IgD-negative memory B cell (primary cell): ENCODE data around the gene HTRA3. TPM values are rescaled to one million over a fixed set of nuclear protein-coding genes. Genes with fewer than 3 reads are reported as not detected.

ENCODE experiments used
- H3K27ac Mint-ChIP-seq, 3 donors: one replicate each; pipeline ENCODE4 v1.8.0; 2020 to 2022; ENCODE audit warnings: mild to moderate bottlenecking in 3 of 3, mixed read lengths in 3 of 3, moderate library complexity in 1 of 3
- H3K27me3 Mint-ChIP-seq: one replicate; pipeline ENCODE4 v1.8.0; 2021; ENCODE audit warnings: mixed read lengths
- H3K36me3 Mint-ChIP-seq: one replicate; pipeline ENCODE4 v1.8.0; 2020; ENCODE audit warnings: mild to moderate bottlenecking, mixed read lengths
- H3K4me1 Mint-ChIP-seq, 3 donors: one replicate each; pipeline ENCODE4 v1.8.0; 2020 to 2022; ENCODE audit warnings: mixed read lengths in 3 of 3, mild to moderate bottlenecking in 1 of 3
- H3K4me3 Mint-ChIP-seq, 4 donors: one replicate each; pipeline ENCODE4 v1.8.0; 2020 to 2022; ENCODE audit warnings: mild to moderate bottlenecking in 4 of 4, mixed read lengths in 4 of 4, moderate library complexity in 3 of 4
- H3K9me3 Mint-ChIP-seq, 3 donors: one replicate each; pipeline ENCODE4 v1.8.0; 2020 to 2021; ENCODE audit warnings: mixed read lengths in 3 of 3, mild to moderate bottlenecking in 1 of 3
- polyA plus RNA-seq: library from polyadenylated mRNA; unstranded; fragments of 300-500 nt; fragmentation: Illumina TruSeq; gene quantifications from one replicate; pipeline ENCODE4 v1.2.3, GENCODE V29; 2021

HTRA3 gene
- polyA plus RNA-seq, 1 donor from 2014 or later = not detected

DNA sequence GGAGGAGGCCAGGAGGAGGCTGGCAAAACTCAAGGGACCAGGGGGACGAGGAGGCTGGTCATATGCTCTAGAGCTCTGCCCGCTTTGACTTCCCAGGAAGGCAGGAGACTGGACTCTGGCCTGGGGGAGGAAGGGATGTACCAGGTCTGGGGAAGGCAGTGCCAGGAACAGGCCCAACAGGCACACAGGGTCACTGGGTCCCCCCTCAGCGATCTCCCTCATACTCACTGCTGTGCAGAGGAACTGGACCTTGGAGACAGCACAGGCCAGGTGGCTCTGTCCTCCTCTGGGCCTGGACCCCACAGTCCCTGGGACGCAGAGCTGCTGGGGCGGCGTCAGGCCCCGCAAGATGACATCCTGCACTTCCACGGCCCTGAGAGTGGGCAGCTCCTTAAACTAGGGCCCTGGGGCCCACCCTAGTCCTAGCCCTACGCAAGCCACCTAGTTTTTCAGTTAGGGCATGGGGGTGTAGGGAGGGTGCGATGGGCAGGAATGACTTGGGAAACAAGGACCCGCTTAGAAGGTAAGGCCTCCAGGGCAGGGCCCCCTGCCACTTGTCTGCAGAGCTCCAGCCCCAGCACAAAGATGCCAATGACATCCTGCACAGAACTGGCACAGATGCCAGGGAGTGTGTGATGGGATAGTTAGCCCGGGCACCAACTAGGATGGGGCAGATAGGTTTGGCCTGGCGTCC is 59.5 kb downstream of the HTRA3 start:
- Mint-ChIP-seq H3K27me3 (peaks cover 7% of the 10 kb centered on the region), H3K4me1 (no peaks in the 10 kb centered on the region), H3K36me3 (no peaks in the 10 kb centered on the region), H3K9me3 (peaks cover 0 to 9% (median 0%) of the 10 kb centered on the region in 3 donors), H3K4me3 (no peak overlapping the region), H3K27ac (no peak overlapping the region)

DNA sequence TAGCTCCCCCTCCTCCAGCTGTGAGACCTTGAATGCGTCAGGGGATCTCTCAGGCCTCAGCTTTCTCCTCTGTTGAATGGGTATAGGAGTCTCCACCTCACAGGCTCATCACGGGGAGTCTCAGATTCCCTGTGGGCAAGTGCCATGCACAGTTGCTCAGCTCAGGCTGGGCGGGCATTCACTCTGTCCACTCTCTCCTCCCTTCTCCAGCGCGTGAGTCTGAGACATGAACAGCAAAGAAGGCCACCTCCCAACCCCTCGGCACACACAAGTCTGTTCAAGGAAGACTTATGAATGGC is 60.0 kb downstream of the HTRA3 start:
- H3K27ac Mint-ChIP-seq = no peak overlapping the region
- no peaks in the 10 kb centered on the region for H3K36me3 Mint-ChIP-seq
- peaks cover 0 to 9% (median 0%) of the 10 kb centered on the region in 3 donors for H3K9me3 Mint-ChIP-seq
- H3K4me1 Mint-ChIP-seq = no peaks in the 10 kb centered on the region
- no peak overlapping the region for H3K4me3 Mint-ChIP-seq
- H3K27me3 Mint-ChIP-seq = peaks cover 4% of the 10 kb centered on the region

DNA sequence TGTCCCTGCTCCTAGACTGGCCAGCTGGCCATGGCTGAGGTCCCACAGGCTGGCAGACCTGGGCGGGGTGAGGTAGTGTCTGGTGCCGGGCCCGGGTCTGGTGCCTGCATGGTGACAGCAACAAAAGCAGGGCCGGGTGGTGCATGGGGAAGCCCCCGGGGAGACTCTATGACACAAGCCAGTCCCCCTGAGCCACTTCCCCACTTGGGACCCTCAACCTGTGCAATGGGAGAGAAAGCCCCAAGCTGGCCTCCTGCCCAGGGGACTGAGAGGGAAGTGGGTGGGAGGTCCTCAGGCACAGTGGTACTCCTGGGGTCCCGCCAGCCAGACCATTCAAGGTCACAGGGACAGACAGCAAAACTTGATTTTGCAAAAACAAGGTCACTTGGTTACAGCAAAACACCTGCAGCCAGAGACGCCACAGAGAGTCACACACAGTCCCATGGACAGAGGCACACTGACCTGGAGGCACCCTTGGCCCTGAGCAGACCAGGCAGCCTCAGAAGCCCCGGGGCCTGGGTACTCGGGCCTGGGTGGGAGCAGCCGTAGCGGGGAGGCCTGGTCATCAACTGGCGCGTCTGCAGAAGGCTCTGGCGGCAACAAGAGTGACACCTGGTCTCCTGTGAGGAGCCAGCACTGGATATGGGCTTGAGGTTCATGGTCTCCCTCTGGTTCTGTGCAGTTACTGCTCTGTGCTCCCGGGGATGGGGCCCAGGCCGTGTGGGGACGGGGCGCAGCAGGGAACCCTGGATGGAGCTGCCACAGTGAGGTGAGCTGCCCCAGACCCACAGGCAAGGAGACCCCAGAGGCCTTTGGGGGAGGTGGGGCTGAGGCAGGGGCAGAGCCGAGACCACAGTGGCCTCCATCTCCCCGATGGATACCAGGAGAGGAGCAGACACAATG is 60.6 kb downstream of the HTRA3 start:
- no peaks in the 10 kb centered on the region for H3K36me3 Mint-ChIP-seq
- no peak overlapping the region for H3K4me3 Mint-ChIP-seq
- peaks cover 0 to 9% (median 0%) of the 10 kb centered on the region in 3 donors for H3K9me3 Mint-ChIP-seq
- peaks cover 4% of the 10 kb centered on the region for H3K27me3 Mint-ChIP-seq
- no peak overlapping the region for H3K27ac Mint-ChIP-seq
- no peaks in the 10 kb centered on the region for H3K4me1 Mint-ChIP-seq

DNA sequence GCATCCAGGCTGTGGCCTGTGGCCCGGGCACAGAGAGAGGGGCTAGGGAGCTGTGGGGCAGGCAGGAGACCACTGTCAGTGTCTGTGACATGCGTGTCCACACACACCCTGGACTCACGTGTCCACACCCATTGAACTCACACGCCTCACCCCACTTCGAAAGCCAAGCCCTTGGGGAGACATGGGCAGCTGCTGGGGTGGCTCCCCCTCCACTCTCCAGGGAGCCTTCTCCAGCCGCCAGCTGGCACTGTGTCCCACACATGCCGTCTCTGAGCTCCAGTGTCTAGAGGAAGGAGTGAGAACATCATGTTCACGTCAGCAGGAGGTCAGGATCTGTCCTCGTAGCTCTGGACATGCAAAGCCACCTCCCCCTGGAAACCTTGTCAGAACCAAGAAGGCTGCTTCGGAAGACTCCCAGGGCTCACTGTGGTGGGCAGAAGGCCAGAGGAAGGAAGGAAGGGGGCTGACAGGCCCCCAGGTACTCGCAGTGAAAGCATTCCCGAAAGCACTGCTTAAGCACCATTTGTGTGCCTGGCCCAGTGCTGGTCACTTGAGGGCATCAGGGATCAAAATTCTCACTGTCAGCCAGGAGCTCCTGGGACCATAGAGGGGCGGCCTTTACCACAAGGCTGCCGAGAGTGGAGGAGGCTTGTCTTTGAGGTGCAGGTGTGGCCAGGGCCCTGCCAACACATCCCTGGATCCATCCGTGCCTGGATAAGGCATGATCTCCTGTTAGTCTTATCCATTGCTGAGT is 61.4 kb downstream of the HTRA3 start:
- Mint-ChIP-seq H3K36me3 (no peaks in the 10 kb centered on the region), H3K4me1 (no peaks in the 10 kb centered on the region), H3K27me3 (peaks cover 4% of the 10 kb centered on the region), H3K27ac (no peak overlapping the region), H3K4me3 (no peak overlapping the region), H3K9me3 (peaks cover 0 to 14% (median 0%) of the 10 kb centered on the region in 3 donors)

DNA sequence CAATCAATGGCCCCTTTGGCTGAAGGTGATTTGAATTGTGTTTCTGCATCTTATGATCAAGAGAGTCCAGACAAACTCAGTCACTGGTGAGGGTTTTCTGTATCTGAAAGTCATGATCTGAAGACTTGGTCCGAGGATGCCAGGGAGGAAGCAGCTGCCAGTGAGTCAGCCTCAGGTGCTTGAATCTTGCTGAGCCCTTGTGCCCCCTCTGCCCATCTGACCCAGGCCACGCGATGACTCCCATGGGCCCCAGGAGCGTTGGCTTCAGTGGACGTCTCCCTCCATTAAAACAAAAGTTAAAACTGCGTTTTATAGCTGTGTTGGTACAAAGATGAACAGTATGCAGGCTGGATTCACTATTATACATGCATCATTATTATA is 62.0 kb downstream of the HTRA3 start:
- no peaks in the 10 kb centered on the region for H3K4me1 Mint-ChIP-seq
- H3K9me3 Mint-ChIP-seq = peaks cover 0 to 20% (median 2%) of the 10 kb centered on the region in 3 donors
- H3K36me3 Mint-ChIP-seq = no peaks in the 10 kb centered on the region
- no peak overlapping the region for H3K27ac Mint-ChIP-seq
- no peak overlapping the region for H3K4me3 Mint-ChIP-seq
- peaks cover 5% of the 10 kb centered on the region for H3K27me3 Mint-ChIP-seq

DNA sequence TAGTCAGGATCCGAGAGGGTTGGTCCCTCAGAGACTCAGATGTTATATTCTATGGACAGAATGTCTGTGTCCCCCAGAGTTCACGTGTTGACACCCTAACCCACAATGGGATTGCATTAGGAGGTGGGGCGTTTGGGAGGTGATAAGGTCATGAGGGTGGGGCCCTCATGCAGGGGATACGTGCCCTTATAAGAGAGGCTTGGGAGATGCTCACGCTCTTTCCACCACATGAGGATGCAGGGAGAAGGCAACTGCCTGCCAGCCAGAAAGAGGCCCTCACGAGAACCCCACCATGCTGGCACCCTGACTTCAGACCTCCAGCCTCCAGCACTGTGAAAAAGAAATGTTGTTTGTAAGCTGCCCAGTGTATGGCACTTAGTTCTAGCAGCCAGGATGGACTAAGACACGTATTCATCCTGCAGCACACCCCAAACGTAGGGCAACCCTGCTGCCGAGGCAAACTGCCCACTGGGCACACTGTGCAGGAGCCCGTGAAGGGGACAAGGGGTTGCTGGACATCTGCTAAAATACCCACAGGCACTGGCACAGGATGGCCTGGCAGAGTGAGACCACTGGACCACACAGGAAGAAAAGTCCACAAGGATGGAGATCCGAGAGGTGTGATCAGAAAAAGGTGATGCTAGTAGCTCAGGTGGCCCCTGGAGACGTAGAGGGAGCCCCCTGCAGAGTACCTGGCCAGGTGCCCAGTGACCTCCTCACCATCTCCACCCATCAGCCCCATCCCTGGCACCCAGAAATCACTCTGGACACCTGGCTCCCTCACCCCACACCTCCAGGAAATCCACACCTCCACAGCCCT is 62.7 kb downstream of the HTRA3 start:
- Mint-ChIP-seq H3K4me1 (no peaks in the 10 kb centered on the region), H3K9me3 (peaks cover 3 to 24% (median 6%) of the 10 kb centered on the region in 3 donors), H3K4me3 (no peak overlapping the region), H3K27me3 (peaks cover 5% of the 10 kb centered on the region), H3K27ac (no peak overlapping the region), H3K36me3 (no peaks in the 10 kb centered on the region)

DNA sequence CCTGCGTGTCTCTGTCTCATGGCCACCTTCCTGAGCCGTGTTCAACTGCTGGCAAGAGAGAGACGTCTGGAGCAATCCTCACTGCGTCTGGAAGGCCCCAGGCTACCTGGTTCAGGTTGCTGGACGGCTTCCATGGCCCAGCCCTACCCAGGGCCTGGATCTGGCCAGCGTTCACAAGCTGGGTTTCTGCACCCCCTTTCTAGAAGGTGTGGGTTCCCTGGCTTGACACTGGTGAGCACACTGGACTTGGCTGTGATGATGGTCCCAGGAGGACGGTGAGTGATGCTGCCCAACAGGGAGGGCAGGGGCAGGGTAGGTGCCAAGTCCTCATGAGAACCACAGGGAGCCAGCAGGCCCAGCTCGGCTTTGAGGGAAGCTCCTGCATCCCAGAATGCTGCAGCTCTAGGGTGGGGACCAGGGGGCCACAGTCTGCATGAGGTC is 63.4 kb downstream of the HTRA3 start:
- Mint-ChIP-seq H3K36me3 (no peaks in the 10 kb centered on the region), H3K27ac (no peak overlapping the region), H3K27me3 (peaks cover 5% of the 10 kb centered on the region), H3K9me3 (peaks cover 3 to 24% (median 6%) of the 10 kb centered on the region in 3 donors), H3K4me3 (peak overlapping the region in 1 of 4 donors; percentile 54), H3K4me1 (no peaks in the 10 kb centered on the region)

DNA sequence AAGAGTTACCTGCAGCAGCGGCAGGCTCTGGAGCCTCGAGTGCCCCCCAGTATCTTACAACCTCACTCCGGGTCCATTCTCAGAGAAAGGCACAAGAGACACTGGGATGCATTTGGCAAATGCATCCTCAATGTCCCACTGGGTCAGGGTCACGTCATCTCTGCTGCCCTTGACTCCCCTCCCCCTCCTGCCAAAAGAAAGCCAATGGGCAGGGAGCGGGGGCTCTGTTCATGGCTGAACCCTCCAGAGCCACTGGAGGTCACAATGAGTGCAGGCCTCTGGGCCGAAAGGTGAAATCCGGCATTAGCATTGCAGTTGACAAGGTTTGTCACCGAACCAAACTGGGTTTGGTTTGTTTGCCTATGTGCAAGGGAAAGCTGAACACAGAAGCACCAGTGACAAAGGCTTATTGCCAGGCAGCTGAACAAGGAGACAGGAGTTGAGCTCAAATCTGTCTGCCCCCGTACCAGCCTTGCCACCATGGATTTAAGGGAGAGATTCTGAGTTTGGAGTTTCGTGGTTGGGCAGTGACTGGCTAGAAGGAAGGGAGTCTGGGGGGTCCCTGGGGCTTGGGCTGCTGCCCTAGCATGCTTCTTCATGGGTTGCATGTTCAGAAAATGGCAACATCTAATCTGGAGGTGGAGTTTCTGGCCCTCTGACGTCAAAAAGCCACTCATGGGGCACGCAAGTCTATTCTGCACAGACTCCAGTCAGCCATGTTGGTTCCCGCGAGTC is 64.3 kb downstream of the HTRA3 start:
- H3K9me3 Mint-ChIP-seq = peaks cover 3 to 24% (median 10%) of the 10 kb centered on the region in 3 donors
- H3K27ac Mint-ChIP-seq = no peak overlapping the region
- no peak overlapping the region for H3K4me3 Mint-ChIP-seq
- H3K27me3 Mint-ChIP-seq = peaks cover 4% of the 10 kb centered on the region
- no peaks in the 10 kb centered on the region for H3K36me3 Mint-ChIP-seq
- no peaks in the 10 kb centered on the region for H3K4me1 Mint-ChIP-seq

DNA sequence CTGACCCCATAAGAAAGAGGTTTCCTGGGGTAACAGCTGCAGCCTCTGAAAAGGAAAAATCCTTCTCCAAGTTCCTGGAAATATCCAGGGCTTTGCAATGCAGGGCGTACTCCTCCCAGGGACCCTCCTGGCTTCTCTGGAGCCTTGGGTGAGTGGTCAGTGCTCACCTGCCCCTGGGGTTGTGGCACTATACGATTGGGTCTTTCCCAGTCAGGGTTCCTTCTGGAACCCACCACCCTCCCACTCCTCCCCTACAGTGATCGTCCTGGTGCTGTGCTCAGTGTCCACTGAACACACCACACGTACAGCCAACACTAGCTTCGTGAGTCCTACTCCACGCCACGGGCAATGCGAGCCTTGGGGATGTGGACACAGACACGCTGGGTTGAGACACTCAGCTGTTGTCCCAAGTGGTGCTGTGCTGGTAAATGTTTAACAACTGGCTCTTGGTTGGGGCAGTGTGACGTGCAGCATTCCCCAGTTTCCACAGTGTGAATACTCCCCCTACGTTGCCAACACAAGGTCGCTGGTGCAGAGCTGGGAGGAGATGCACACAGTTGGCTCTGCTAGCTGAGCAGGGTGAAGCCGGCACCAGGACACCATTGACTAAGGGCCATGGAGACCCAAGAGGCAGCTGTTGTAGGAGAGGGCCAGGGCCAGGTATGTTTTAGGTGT is 65.4 kb downstream of the HTRA3 start:
- H3K27ac Mint-ChIP-seq = no peak overlapping the region
- peaks cover 4% of the 10 kb centered on the region for H3K27me3 Mint-ChIP-seq
- peaks cover 3 to 24% (median 12%) of the 10 kb centered on the region in 3 donors for H3K9me3 Mint-ChIP-seq
- H3K4me1 Mint-ChIP-seq = peaks cover 0 to 2% (median 0%) of the 10 kb centered on the region in 3 donors
- H3K36me3 Mint-ChIP-seq = no peaks in the 10 kb centered on the region
- H3K4me3 Mint-ChIP-seq = no peak overlapping the region

DNA sequence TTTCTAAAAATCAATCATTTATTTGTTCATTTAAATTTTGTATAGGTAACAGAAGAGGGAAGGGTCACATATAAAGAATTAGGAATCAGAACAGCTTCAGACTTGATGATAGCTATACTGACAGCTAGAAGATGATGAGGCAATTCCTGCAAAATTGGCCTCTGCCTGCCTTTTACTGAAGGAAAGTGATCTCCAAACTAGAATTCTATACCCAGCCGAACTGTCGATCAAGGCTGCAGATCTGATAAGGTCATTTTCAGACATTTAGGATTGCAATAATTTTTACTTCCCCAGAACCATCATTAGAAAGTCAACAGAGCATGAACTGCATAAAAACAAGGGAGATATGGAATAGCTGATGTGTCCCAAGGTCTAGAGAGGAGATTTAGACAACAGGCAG is 66.3 kb downstream of the HTRA3 start:
- Mint-ChIP-seq H3K36me3 (no peaks in the 10 kb centered on the region), H3K27ac (no peak overlapping the region), H3K4me3 (no peak overlapping the region), H3K9me3 (peaks cover 3 to 24% (median 12%) of the 10 kb centered on the region in 3 donors), H3K27me3 (peaks cover 4% of the 10 kb centered on the region), H3K4me1 (peaks cover 0 to 2% (median 0%) of the 10 kb centered on the region in 3 donors)

DNA sequence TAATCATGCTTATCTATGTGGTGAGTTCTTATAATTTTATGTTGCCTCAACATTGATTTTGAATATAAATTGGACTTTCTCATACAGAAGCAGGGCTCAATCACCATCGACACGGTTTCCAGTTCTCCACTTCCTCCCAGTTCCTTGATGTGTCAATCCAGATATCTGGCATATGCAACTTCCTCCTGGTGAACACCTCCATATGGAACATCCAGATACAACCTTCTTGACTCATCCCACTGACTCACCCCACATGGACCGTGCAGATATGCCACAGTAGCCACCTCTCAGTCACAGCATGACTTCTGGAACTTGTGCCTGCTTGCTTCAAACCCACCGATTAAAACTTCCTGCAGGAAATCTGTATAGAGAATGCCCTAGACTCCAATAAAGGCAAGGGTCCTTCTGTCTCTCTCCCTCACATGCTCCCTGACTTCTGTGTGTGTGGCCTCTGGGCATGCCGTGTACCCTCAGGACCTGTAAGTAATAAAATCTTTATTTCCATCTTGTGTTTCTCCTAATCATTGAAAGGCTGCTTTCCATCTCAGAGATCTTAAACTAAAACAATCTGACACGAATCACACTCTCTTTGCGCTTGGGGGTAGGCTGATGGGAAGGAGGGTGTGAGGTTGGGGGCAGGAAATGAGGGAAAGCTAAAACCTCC is 67.0 kb downstream of the HTRA3 start:
- H3K27ac Mint-ChIP-seq = no peak overlapping the region
- H3K36me3 Mint-ChIP-seq = no peaks in the 10 kb centered on the region
- no peak overlapping the region for H3K4me3 Mint-ChIP-seq
- H3K4me1 Mint-ChIP-seq = peaks cover 0 to 2% (median 0%) of the 10 kb centered on the region in 3 donors
- H3K27me3 Mint-ChIP-seq = peaks cover 4% of the 10 kb centered on the region
- peaks cover 3 to 24% (median 12%) of the 10 kb centered on the region in 3 donors for H3K9me3 Mint-ChIP-seq

DNA sequence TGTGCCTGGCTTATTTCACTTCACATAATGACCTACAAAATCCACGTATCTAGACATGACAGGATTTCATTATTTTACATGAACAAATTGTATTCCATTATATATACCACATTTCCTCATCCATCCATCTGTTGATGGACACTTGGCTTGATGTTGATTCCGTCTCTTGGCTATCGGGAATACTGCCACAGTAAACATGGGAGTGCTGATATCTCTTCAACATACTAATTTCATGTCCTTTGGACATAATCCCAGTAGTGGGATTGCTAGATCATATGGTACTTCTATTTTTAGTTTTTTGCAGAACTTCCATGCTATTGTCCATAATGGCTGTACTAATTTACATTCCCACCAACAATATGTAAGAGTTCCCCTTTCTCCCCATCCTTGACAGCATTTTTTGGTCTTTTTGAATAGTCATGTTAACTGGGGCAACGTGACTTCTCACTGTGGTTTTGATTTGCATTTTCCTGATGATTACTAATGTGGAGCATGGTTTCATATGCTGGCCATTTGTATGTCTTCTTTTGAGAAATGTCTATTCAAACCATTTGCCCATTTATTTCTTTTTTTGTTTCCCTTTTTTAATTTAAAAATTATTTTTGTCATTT is 68.9 kb downstream of the HTRA3 start:
- H3K4me3 Mint-ChIP-seq = no peak overlapping the region
- H3K4me1 Mint-ChIP-seq = peaks cover 0 to 2% (median 0%) of the 10 kb centered on the region in 3 donors
- H3K27ac Mint-ChIP-seq = peak overlapping the region in 1 of 3 donors; percentile 37
- H3K36me3 Mint-ChIP-seq = peaks cover 2% of the 10 kb centered on the region
- H3K9me3 Mint-ChIP-seq = peaks cover 3 to 15% (median 12%) of the 10 kb centered on the region in 3 donors
- peaks cover 1% of the 10 kb centered on the region for H3K27me3 Mint-ChIP-seq
